ENCODE data around the gene MIGA2.
"Not testable (repeated sequence)": the region's sequence is repeated elsewhere in the genome, so short reads cannot be mapped to it uniquely, and the experiment has no call there.

The MIGA2 gene

GRCh38 chr9:129012343-129012742 is 24.1 kb upstream of the MIGA2 start:
- no peak for DNase-seq

GRCh38 chr9:129012893-129013448 is 23.5 kb upstream of the MIGA2 start:
- DNase-seq, result no peak

GRCh38 chr9:129013674-129014073 is 22.8 kb upstream of the MIGA2 start:
- no peak for DNase-seq

- no peak for DNase-seq
Observed at GRCh38 chr9:129014124-129014523, 22.3 kb upstream of the MIGA2 start.

- no peak for DNase-seq
Observed at GRCh38 chr9:129014608-129015007, 21.8 kb upstream of the MIGA2 start.

- no peak for DNase-seq
Observed at GRCh38 chr9:129021091-129021490, 15.3 kb upstream of the MIGA2 start.

GRCh38 chr9:129022037-129022436 is 14.4 kb upstream of the MIGA2 start:
- DNase-seq, result no peak

GRCh38 chr9:129023036-129023907 is 13.2 kb upstream of the MIGA2 start:
- DNase-seq, result no peak

- DNase-seq, result no peak
Observed at GRCh38 chr9:129023908-129024233, 12.6 kb upstream of the MIGA2 start.

GRCh38 chr9:129026442-129027223 is 9.8 kb upstream of the MIGA2 start:
- DNase-seq, result no peak

- DNase-seq, result no peak
Observed at GRCh38 chr9:129027224-129027684, 9.2 kb upstream of the MIGA2 start.

- no peak for DNase-seq
Observed at GRCh38 chr9:129027685-129028191, 8.7 kb upstream of the MIGA2 start.

- DNase-seq, result peak; percentile 88 to 97
Observed at GRCh38 chr9:129028192-129028966, 8.0 kb upstream of the MIGA2 start, which contains the start of gene SH3GLB2. SH3GLB2 (minus strand) TSS chr9:129028331; CDS start chr9:129028154, 177 bp downstream.

- no peak for DNase-seq
Observed at GRCh38 chr9:129030191-129030590, 6.2 kb upstream of the MIGA2 start.

- DNase-seq, result no peak
Observed at GRCh38 chr9:129031514-129031913, 4.9 kb upstream of the MIGA2 start.

GRCh38 chr9:129032541-129033159 is 3.8 kb upstream of the MIGA2 start:
- DNase-seq, result no peak

GRCh38 chr9:129033216-129033615 is 3.2 kb upstream of the MIGA2 start:
- no peak for DNase-seq

- DNase-seq, result not testable (repeated sequence)
Observed at GRCh38 chr9:129035838-129036237, 588 bp upstream of the MIGA2 start.

GRCh38 chr9:129036923-129037766 is 719 bp downstream of the MIGA2 start:
- DNase-seq, result no peak

GRCh38 chr9:129037767-129038098 is 1.3 kb downstream of the MIGA2 start:
- DNase-seq, result no peak

All from stimulated activated CD4-positive, alpha-beta T cell treated with anti-CD3 and anti-CD28 coated beads, Interleukin-4, amount 100 ng/mL, for 4 hours (primary cell).